ENCODE results near the gene ABCA2.

ABCA2 gene

GRCh38 chr9:137027369-137028262 is at the start of gene ABCA2:
Gene ABCA2, minus strand, starts transcription at chr9:137028237. Its CDS starts 97 bp downstream, at chr9:137028140.
- DNase-seq (ENCODE audit: low spot score): no peak

GRCh38 chr9:137077010-137077747 is 49.1 kb upstream of the ABCA2 start, which contains the start of gene UAP1L1:
Gene UAP1L1, plus strand, starts transcription at chr9:137077517. Its CDS starts 16 bp downstream, at chr9:137077533.
- DNase-seq (ENCODE audit: low spot score): peak; percentile 59

GRCh38 chr9:137076636-137077009 is 48.6 kb upstream of the ABCA2 start:
- DNase-seq (ENCODE audit: low spot score): no peak

GRCh38 chr9:137075275-137075775 is 47.3 kb upstream of the ABCA2 start:
- DNase-seq (ENCODE audit: low spot score): no peak

GRCh38 chr9:137074657-137075274 is 46.7 kb upstream of the ABCA2 start:
- no peak for DNase-seq (ENCODE audit: low spot score)

GRCh38 chr9:137073992-137074399 is 46.0 kb upstream of the ABCA2 start:
- DNase-seq (ENCODE audit: low spot score): no peak

GRCh38 chr9:137071282-137071681 is 43.2 kb upstream of the ABCA2 start:
- no peak for DNase-seq (ENCODE audit: low spot score)

GRCh38 chr9:137070906-137071275 is 42.9 kb upstream of the ABCA2 start:
- DNase-seq (ENCODE audit: low spot score): peak; percentile 96

- peak; percentile 92 for DNase-seq (ENCODE audit: low spot score)
Measured at GRCh38 chr9:137070201-137070905, 42.3 kb upstream of the ABCA2 start, which contains the start of gene SAPCD2. Gene SAPCD2, minus strand, starts transcription at chr9:137070557. Its CDS starts 97 bp downstream, at chr9:137070460.

- DNase-seq (ENCODE audit: low spot score): no peak
Measured at GRCh38 chr9:137069508-137070091, 41.6 kb upstream of the ABCA2 start.

- DNase-seq (ENCODE audit: low spot score): no peak
Measured at GRCh38 chr9:137068539-137069507, 40.8 kb upstream of the ABCA2 start.

- peak; percentile 85 for DNase-seq (ENCODE audit: low spot score)
Measured at GRCh38 chr9:137067860-137068538, 40.0 kb upstream of the ABCA2 start.

- DNase-seq (ENCODE audit: low spot score): no peak
Measured at GRCh38 chr9:137066096-137066861, 38.2 kb upstream of the ABCA2 start.

- no peak for DNase-seq (ENCODE audit: low spot score)
Measured at GRCh38 chr9:137065336-137065967, 37.4 kb upstream of the ABCA2 start.

- DNase-seq (ENCODE audit: low spot score): no peak
Measured at GRCh38 chr9:137064880-137065164, 36.8 kb upstream of the ABCA2 start.

GRCh38 chr9:137064027-137064879 is 36.2 kb upstream of the ABCA2 start:
- no peak for DNase-seq (ENCODE audit: low spot score)

GRCh38 chr9:137063311-137064026 is 35.4 kb upstream of the ABCA2 start:
- no peak for DNase-seq (ENCODE audit: low spot score)

Measured in pons (tissue), 1 donor.